Measurements from ENCODE around the gene CBX5. TPM values are rescaled to one million over a fixed set of nuclear protein-coding genes. Genes with fewer than 3 reads are reported as not detected.

CBX5 gene
- total RNA-seq (2022; extraction: Qiagen RNA extraction) = 22.5 to 35.9 TPM (median 31.6 TPM) in 5 replicates

GRCh38 chr12:54279632-54280467 lies at the start of gene CBX5:
Gene CBX5 (minus strand): TSS chr12:54280122. CDS start chr12:54257650, 22,472 bp downstream.

GRCh38 chr12:54324617-54325441 lies 44.9 kb upstream of the CBX5 start, which contains the start of gene COPZ1:
Gene COPZ1 (plus strand): TSS chr12:54325131. CDS start chr12:54325164, 33 bp downstream.

DNA sequence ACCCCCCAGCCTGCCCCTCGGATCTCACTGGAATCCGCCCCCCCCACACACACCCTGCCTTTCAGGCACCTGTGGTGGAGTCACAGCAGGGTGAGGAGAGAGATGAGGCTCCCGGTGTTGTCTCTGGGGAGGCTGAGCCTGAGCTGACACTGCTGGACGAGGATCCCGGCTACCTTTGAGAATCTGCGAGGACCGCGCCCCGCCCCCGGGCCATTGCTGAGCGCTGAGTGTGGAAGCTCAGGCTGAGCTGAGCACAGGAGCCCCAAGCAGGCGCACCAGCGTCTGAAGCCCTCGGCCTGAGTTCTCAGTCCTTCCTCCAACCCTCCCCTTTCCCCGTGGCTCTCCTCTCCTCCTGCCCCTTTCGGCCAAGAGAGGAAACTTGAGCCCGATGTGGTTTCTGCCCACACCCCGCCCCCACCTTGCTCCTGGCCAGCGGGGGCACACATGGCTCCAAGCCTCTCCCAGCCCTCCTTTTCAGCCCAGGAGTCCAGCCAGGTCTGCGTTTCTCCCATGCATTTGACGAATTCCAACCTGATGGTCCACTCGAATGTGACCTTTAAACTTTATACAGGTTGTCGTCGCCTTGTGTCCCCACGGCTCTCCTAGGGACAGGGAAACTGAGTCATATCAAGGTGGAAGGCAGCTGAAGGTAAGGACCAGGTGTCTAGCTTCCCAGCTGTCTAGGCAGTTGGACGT lies 21.0 kb upstream of the CBX5 start, which contains the start of gene NFE2:
Gene NFE2, minus strand, starts transcription at position 284 of the 696 bp plus-strand sequence. CDS start 5,767 bp downstream, outside the sequence.

GRCh38 chr12:54280468-54281260 lies 742 bp upstream of the CBX5 start, which contains the start of gene HNRNPA1:
Gene HNRNPA1 (plus strand): TSS chr12:54280726. CDS start chr12:54280808, 82 bp downstream.

Other genes with a start within 250 kb of the CBX5 start
- gene HOXC5, start 247.1 kb downstream of the CBX5 start, total RNA-seq (2022; extraction: Qiagen RNA extraction) = 0.47 to 0.88 TPM (median 0.77 TPM) in 5 replicates
- 2.4 to 3.6 TPM (median 3.3 TPM) in 5 replicates for gene HOXC4, start 226.3 kb downstream of the CBX5 start, total RNA-seq (2022; extraction: Qiagen RNA extraction)
- 24.3 to 32.3 TPM (median 29.7 TPM) in 5 replicates for gene SMUG1, start 91.1 kb downstream of the CBX5 start, total RNA-seq (2022; extraction: Qiagen RNA extraction)
- gene HNRNPA1, start 604 bp upstream of the CBX5 start, total RNA-seq (2022; extraction: Qiagen RNA extraction) = 1,526 to 2,648 TPM (median 1,602 TPM) in 5 replicates
- gene NFE2, start 20.9 kb upstream of the CBX5 start, total RNA-seq (2022; extraction: Qiagen RNA extraction) = 0.07 TPM in 1 of 5 replicates, not detected in the others
- gene COPZ1, start 45.0 kb upstream of the CBX5 start, total RNA-seq (2022; extraction: Qiagen RNA extraction) = 226 to 324 TPM (median 231 TPM) in 5 replicates
- 0.05 to 0.13 TPM (median 0.09 TPM) in 3 of 5 replicates, not detected in the others for gene GPR84, start 84.4 kb upstream of the CBX5 start, total RNA-seq (2022; extraction: Qiagen RNA extraction)
- 12.3 to 23.4 TPM (median 22.5 TPM) in 5 replicates for gene ZNF385A, start 104.6 kb upstream of the CBX5 start, total RNA-seq (2022; extraction: Qiagen RNA extraction)
- 222 to 345 TPM (median 276 TPM) in 5 replicates for gene ITGA5, start 139.1 kb upstream of the CBX5 start, total RNA-seq (2022; extraction: Qiagen RNA extraction)
- not detected in 5 replicates for gene GTSF1, start 193.5 kb upstream of the CBX5 start, total RNA-seq (2022; extraction: Qiagen RNA extraction)
- not detected in 5 replicates for gene NCKAP1L, start 217.6 kb upstream of the CBX5 start, total RNA-seq (2022; extraction: Qiagen RNA extraction)

Measured in A549 treated with dexamethasone at 1 μM for 4 hours (cell line).